HL-60 (cell line): ENCODE results near the gene HIP1R.

Experiments
- CTCF ChIP-seq: IDR thresholded peaks from one replicate; pipeline ENCODE4 v1.5.1; 2011; ENCODE audit warnings: low read length, control low read depth, inconsistent platforms; ENCODE audit not compliant: insufficient read depth
- REST ChIP-seq: IDR thresholded peaks from 2 replicates; pipeline ENCODE4 v1.6.1; 2012; ENCODE audit warnings: low read depth; ENCODE audit not compliant: insufficient replicate concordance

GRCh38 chr12:122836027-122836921 is 1.0 kb downstream of the HIP1R start:
- TF ChIP-seq REST (no peak), CTCF (no peak)
